Gastroesophageal sphincter (tissue), 4 donors: ENCODE data around the gene IQGAP3. TPM values are rescaled to one million over a fixed set of nuclear protein-coding genes. Genes with fewer than 3 reads are reported as not detected.
"Not testable (repeated sequence)": the region's sequence is repeated elsewhere in the genome, so short reads cannot be mapped to it uniquely, and the experiment has no call there.

Experiments used
- ATAC-seq: fragments of 150-250 bp; one replicate; pipeline ENCODE4 v1.9.1; 2016; ENCODE audit warnings: mild to moderate bottlenecking, moderate library complexity
- H3K27ac ChIP-seq, 4 donors: fragments of 200-600 bp; sonication (generic) in 3 of 4; 1 replicate in 3 of 4; 2 replicates in 1 of 4; pipeline ENCODE4 v1.5.1; 2016 to 2019
- H3K27me3 ChIP-seq: fragments of 200-600 bp; sonication (generic); one replicate; pipeline ENCODE4 v1.5.1; 2019
- H3K36me3 ChIP-seq, 2 donors: fragments of 200-600 bp; sonication (generic); one replicate each; pipeline ENCODE4 v1.5.1; 2019; ENCODE audit warnings: control low read depth in 1 of 2
- H3K4me1 ChIP-seq, 3 donors: fragments of 200-600 bp; sonication (generic); 1 replicate in 2 of 3; 2 replicates in 1 of 3; pipeline ENCODE4 v1.5.1; 2016 to 2019; ENCODE audit warnings: control low read depth in 2 of 3
- H3K4me3 ChIP-seq, 2 donors: fragments of 200-600 bp; sonication (generic); one replicate each; pipeline ENCODE4 v1.5.1; 2019; ENCODE audit warnings: mild to moderate bottlenecking in 1 of 2, moderate library complexity in 1 of 2
- H3K9me3 ChIP-seq, 3 donors: fragments of 200-600 bp; sonication (generic); one replicate each; pipeline ENCODE4 v1.5.1; 2017 to 2019; ENCODE audit warnings: control low read depth in 2 of 3
- EP300 ChIP-seq: sonication (generic); formaldehyde crosslinking; IDR thresholded peaks from one replicate; pipeline ENCODE4 v1.6.1; 2017; ENCODE audit warnings: antibody characterized with exemption, mild to moderate bottlenecking
- POLR2A ChIP-seq, 2 donors: fragments of 450-650 bp; IDR thresholded peaks; one replicate each; pipeline ENCODE4 v1.6.1; 2017; ENCODE audit warnings: antibody characterized with exemption in 2 of 2, mild to moderate bottlenecking in 2 of 2, moderate library complexity in 1 of 2
- POLR2AphosphoS5 ChIP-seq: sonication (generic); formaldehyde crosslinking; IDR thresholded peaks from one replicate; pipeline ENCODE4 v1.6.1; 2017; ENCODE audit warnings: antibody characterized with exemption
- WGBS, 2 donors: methylation state at CpG; one replicate each; pipeline ENCODE4 v1.1.5; 2018; ENCODE audit warnings: low coverage in 1 of 2; 5-methylcytosine and 5-hydroxymethylcytosine counted together
- total RNA-seq, 4 donors: library from RNA; depleted of rRNA; stranded (reverse); fragments of >200 nt; gene quantifications; one replicate each; pipeline ENCODE4 v1.1.0, GENCODE V29; 2016
- TF ChIP-seq, protein P1 (sequence below), 4 experiments: fragments of 200-600 bp in 2 of 4; fragments of 450-650 bp in 2 of 4; sonication (generic) in 1 of 4; IDR thresholded peaks; one replicate each; pipeline ENCODE4 v1.5.1; 2017 to 2019; ENCODE audit warnings: antibody characterized with exemption in 4 of 4, mild to moderate bottlenecking in 2 of 4, moderate library complexity in 2 of 4

Gene IQGAP3
- total RNA-seq, 4 donors from 2014 or later: 0.27 to 0.58 (median 0.42) TPM; not detected in 1

DNA sequence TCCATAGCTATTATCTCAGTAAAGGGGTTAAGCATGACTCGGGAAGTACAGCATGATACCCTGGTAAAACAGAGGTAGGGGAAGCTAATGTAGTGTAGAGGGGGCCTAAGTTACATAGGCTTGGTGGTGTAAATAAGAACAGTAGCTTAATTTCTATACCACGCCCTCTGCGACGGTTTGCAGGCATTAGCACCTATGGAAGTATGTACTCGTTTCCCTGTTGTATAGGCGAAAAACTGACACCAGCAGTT is 18.7 kb upstream of the IQGAP3 start:
- no peak for ATAC-seq
- peak overlapping the region; percentile 70 to 91 (median 86) for H3K27ac ChIP-seq
- H3K9me3 ChIP-seq: no peaks in the 10 kb centered on the region
- WGBS, 2 donors: 9 to 15% methylated on average over 5 to 6 of the region's 6 CpGs
- H3K36me3 ChIP-seq: peaks cover 0 to 36% of the 10 kb centered on the region in 2 donors
- peak overlapping the region; percentile 80 to 83 for H3K4me3 ChIP-seq
- H3K27me3 ChIP-seq: no peaks in the 10 kb centered on the region
- peaks cover 0 to 24% (median 5%) of the 10 kb centered on the region in 3 donors for H3K4me1 ChIP-seq
- TF ChIP-seq EP300 (no peak), POLR2AphosphoS5 (no peak), POLR2A (IDR thresholded peaks at IDR 0.05) (no peak)
- TF ChIP-seq, protein P1, sequence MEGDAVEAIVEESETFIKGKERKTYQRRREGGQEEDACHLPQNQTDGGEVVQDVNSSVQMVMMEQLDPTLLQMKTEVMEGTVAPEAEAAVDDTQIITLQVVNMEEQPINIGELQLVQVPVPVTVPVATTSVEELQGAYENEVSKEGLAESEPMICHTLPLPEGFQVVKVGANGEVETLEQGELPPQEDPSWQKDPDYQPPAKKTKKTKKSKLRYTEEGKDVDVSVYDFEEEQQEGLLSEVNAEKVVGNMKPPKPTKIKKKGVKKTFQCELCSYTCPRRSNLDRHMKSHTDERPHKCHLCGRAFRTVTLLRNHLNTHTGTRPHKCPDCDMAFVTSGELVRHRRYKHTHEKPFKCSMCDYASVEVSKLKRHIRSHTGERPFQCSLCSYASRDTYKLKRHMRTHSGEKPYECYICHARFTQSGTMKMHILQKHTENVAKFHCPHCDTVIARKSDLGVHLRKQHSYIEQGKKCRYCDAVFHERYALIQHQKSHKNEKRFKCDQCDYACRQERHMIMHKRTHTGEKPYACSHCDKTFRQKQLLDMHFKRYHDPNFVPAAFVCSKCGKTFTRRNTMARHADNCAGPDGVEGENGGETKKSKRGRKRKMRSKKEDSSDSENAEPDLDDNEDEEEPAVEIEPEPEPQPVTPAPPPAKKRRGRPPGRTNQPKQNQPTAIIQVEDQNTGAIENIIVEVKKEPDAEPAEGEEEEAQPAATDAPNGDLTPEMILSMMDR (IDR thresholded peaks at IDR 0.05): no peak

DNA sequence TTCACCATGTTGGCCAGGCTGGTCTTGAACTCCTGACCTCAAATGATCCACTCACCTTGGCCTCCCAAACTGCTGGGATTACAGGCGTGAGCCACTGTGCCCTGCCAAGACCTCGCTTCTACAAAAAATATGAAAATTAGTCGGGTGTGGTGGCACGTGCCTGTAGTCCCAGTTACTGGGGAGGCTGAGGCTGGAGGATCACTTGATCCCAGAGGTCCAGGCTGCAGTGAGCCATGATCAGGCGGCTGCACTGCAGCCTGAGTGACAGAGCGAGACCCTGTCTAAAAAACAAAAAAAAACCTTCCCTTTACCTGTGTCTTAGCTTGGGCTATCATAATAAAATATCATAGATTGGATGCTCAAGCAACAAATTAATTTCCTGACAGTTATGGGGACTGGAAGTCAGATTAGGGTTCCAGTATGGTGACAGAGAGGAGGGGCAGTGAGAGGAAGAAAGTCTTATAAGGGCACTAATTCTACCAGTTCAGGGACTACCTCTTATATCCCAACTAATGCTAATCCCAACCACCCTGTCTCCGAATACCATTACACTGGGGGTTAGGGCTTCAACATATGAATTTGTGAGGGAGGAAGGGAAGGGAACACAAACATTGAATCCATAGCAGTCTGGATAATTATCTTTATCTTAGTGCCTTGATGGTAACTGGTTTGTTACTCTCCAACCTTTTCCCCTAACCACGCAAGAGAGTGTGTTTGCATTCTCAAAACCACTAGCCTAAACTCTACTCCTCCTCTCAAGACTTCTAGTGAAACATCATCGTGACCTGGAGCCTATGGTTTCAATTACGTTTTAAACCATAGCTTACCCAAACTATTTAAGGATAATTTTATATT is 18.2 kb upstream of the IQGAP3 start:
- H3K27me3 ChIP-seq: no peaks in the 10 kb centered on the region
- H3K4me3 ChIP-seq: peak overlapping the region in 1 of 2 donors; percentile 80
- peak overlapping the region; percentile 70 to 91 (median 86) for H3K27ac ChIP-seq
- no peak for ATAC-seq
- peaks cover 0 to 24% (median 5%) of the 10 kb centered on the region in 3 donors for H3K4me1 ChIP-seq
- 68 to 80% methylated on average over 5 to 7 of the region's 10 CpGs for WGBS, 2 donors
- H3K9me3 ChIP-seq: no peaks in the 10 kb centered on the region
- H3K36me3 ChIP-seq: peaks cover 0 to 30% of the 10 kb centered on the region in 2 donors
- TF ChIP-seq POLR2AphosphoS5 (no peak), POLR2A (IDR thresholded peaks at IDR 0.05) (no peak)

DNA sequence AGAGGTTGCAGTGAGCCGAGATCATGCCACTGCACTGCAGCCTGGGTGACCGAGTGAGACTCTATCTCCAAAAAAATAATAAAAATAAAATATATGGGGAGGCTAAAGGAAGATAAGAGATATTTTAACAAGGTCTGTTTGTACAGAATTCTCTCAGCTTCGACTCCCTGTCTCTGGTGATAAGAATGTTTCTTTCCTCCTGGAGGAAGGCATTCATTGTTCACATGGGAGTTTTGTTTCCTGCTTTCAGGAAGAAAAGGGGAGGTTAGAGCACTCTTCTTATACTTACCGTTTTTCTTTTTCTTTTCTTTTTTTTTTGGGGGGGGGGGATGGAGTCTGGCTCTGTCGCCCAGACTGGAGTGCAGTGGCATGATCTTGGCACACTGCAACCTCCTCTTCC is 17.2 kb upstream of the IQGAP3 start:
- peaks cover 0 to 24% (median 5%) of the 10 kb centered on the region in 3 donors for H3K4me1 ChIP-seq
- WGBS, 2 donors: 60 to 81% methylated on average over 3 to 4 of the region's 5 CpGs
- no peak overlapping the region for H3K4me3 ChIP-seq
- H3K27me3 ChIP-seq: no peaks in the 10 kb centered on the region
- peaks cover 0 to 20% of the 10 kb centered on the region in 2 donors for H3K36me3 ChIP-seq
- no peak overlapping the region for H3K27ac ChIP-seq
- no peak for ATAC-seq
- no peaks in the 10 kb centered on the region for H3K9me3 ChIP-seq
- TF ChIP-seq, protein P1 (IDR thresholded peaks at IDR 0.05): no peak
- TF ChIP-seq POLR2AphosphoS5 (no peak), POLR2A (IDR thresholded peaks at IDR 0.05) (no peak), EP300 (no peak)

DNA sequence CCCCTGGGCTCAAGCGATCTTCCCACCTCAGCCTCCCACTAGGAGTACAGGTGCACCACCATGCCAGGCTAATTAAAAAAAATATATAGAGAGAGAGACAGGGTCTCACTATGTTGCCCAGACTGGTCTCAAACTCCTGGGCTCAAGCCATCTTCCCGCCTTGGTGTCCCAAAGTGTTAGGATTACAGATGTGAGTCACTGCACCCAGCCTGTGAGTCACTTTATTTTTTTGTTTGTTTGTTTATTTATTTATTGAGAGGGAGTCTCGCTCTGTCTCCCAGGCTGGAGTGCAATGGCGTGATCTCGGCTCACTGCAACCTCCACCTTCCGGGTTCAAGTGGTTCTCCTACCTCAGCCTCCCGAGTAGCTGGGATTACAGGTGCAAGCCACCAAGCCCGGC is 15.6 kb upstream of the IQGAP3 start:
- WGBS, 2 donors: 96 to 100% methylated on average over 2 to 5 of the region's 8 CpGs
- not testable (repeated sequence) for H3K27ac ChIP-seq, ATAC-seq, H3K9me3 ChIP-seq, H3K27me3 ChIP-seq, H3K36me3 ChIP-seq, H3K4me3 ChIP-seq
- peaks cover 0 to 31% (median 5%) of the 10 kb centered on the region in 3 donors for H3K4me1 ChIP-seq

DNA sequence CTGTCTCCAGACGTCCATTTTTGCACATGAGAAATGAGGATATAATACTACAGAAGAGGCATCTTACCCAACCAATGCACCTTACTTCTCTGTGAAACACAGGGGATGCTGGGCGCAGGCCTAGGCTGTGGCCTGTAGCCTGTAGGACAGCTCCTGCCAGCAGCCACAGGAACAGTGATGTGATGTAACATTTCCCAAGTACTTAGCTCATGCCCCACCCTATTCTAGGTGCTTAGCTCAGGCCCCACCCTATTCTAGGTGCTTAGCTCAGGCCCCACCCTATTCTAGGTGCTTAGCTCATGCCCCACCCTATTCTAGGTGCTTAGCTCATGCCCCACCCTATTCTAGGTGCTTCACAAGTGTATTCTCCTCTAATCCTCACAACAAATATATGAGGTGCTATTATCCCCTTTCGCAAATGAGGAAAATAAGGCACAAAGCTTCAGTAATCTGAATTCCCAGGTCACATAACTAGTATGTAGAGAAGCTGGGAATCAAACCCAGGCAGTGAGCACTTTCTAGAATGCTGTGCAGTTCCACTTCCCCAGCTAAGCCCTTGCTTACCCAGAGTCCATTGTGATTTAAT is 14.6 kb upstream of the IQGAP3 start:
- no peaks in the 10 kb centered on the region for H3K36me3 ChIP-seq
- no peak overlapping the region for H3K27ac ChIP-seq
- TF ChIP-seq, protein P1 (IDR thresholded peaks at IDR 0.05): no peak
- TF ChIP-seq POLR2A (IDR thresholded peaks at IDR 0.05): no peak
- no peak overlapping the region for H3K4me3 ChIP-seq
- H3K27me3 ChIP-seq: no peaks in the 10 kb centered on the region
- peaks cover 0 to 22% (median 2%) of the 10 kb centered on the region in 3 donors for H3K4me1 ChIP-seq
- WGBS, 2 donors: 80 to 100% methylated on average over 1 to 2 of the region's 3 CpGs
- H3K9me3 ChIP-seq: no peaks in the 10 kb centered on the region
- no peak for ATAC-seq

DNA sequence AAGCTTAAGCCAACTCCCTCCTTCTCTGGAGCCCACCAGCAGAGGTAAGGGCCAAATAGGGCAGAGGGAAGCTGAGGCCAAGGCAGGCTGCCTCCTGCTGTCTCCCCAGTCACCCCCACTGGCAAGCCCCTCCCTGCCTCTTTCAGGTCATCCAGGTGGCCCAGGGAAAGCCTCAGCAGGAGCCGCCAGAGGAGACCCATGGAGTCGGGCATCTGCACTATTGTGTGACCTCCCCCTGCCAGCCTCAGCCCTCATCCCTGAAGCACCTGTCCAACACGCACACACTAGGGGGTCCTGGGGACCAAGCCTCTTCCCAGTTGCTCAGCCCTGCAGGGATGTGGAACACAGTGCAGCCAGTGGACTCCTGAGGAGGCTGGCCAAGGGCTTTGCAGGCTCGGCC is 14.0 kb upstream of the IQGAP3 start:
- Histone ChIP-seq H3K9me3 (no peaks in the 10 kb centered on the region), H3K27me3 (no peaks in the 10 kb centered on the region), H3K4me1 (peaks cover 0 to 19% (median 2%) of the 10 kb centered on the region in 3 donors), H3K4me3 (no peak overlapping the region), H3K27ac (no peak overlapping the region), H3K36me3 (no peaks in the 10 kb centered on the region)
- no peak for TF ChIP-seq EP300
- no peak for TF ChIP-seq POLR2A (IDR thresholded peaks at IDR 0.05)
- TF ChIP-seq, protein P1 (IDR thresholded peaks at IDR 0.05): no peak
- no peak for TF ChIP-seq POLR2AphosphoS5
- ATAC-seq: no peak
- 0 to 60% methylated on average over 1 of the region's 4 CpGs for WGBS, 2 donors
